Panc1 (cell line): ENCODE measurements around the gene EFL1.

Source experiments
- CTCF ChIP-seq: fragments of 450-650 bp; IDR thresholded peaks from 2 replicates; pipeline ENCODE4 v1.5.1; 2017; ENCODE audit warnings: mild to moderate bottlenecking
- POLR2AphosphoS5 ChIP-seq: IDR thresholded peaks from 2 replicates; pipeline ENCODE4 v1.6.1; 2012; ENCODE audit warnings: mild to moderate bottlenecking, low read depth, low read length, moderate library complexity
- SIN3A ChIP-seq: IDR thresholded peaks from 2 replicates; pipeline ENCODE4 v1.6.1; 2012; ENCODE audit warnings: low read depth, mild to moderate bottlenecking, low read length, moderate library complexity, borderline replicate concordance; ENCODE audit not compliant: insufficient read depth
- TCF7L2 ChIP-seq: IDR thresholded peaks from 2 replicates; pipeline ENCODE4 v1.6.1; 2011; ENCODE audit warnings: mild to moderate bottlenecking, low read depth, low read length, inconsistent platforms
- TF ChIP-seq, protein P1 (sequence below), 2 experiments: IDR thresholded peaks; 2 replicates each; pipeline ENCODE4 v1.6.1; 2011 to 2012; ENCODE audit warnings: low read depth in 2 of 2, control low read depth in 1 of 2, low read length in 1 of 2, mild to moderate bottlenecking in 1 of 2, moderate library complexity in 1 of 2; ENCODE audit not compliant: insufficient read depth in 1 of 2

DNA sequence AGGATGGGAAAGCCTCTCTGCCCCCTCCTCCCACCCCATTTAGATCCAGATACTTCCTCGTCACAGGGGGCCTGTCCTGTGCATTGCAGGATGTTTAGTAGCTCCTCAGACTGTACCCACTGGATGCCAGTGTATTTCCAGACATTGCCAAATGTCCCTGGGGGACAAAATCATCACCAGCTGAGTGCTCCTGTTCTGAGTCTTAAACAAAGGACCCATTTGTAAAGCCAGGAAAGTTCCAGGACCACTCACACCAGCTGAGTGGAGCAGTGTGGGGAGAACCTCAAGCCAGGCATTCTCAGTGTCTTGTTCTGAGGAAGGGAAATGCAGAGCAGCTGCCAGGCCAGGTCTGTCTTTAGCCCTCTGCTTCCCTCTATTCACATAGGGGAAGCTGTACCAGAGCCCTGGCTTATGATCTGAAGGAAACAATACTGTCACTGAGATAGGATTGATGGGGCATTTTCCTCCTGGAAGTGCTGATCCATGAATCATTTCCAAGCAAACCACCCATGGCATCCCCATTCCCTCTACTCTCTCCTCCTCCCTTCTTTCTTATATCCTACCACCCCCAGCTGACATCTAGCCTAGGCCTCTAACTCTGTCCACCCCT, 149.3 kb downstream of the EFL1 start:
- TF ChIP-seq POLR2AphosphoS5 (no peak), CTCF (no peak), TCF7L2 (no peak), SIN3A (no peak)
- TF ChIP-seq, protein P1, sequence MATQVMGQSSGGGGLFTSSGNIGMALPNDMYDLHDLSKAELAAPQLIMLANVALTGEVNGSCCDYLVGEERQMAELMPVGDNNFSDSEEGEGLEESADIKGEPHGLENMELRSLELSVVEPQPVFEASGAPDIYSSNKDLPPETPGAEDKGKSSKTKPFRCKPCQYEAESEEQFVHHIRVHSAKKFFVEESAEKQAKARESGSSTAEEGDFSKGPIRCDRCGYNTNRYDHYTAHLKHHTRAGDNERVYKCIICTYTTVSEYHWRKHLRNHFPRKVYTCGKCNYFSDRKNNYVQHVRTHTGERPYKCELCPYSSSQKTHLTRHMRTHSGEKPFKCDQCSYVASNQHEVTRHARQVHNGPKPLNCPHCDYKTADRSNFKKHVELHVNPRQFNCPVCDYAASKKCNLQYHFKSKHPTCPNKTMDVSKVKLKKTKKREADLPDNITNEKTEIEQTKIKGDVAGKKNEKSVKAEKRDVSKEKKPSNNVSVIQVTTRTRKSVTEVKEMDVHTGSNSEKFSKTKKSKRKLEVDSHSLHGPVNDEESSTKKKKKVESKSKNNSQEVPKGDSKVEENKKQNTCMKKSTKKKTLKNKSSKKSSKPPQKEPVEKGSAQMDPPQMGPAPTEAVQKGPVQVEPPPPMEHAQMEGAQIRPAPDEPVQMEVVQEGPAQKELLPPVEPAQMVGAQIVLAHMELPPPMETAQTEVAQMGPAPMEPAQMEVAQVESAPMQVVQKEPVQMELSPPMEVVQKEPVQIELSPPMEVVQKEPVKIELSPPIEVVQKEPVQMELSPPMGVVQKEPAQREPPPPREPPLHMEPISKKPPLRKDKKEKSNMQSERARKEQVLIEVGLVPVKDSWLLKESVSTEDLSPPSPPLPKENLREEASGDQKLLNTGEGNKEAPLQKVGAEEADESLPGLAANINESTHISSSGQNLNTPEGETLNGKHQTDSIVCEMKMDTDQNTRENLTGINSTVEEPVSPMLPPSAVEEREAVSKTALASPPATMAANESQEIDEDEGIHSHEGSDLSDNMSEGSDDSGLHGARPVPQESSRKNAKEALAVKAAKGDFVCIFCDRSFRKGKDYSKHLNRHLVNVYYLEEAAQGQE (IDR thresholded peaks at IDR 0.05; ENCODE audit: insufficient read depth in 1 of 2, low read depth in 2 of 2, low read length in 1 of 2) = no peak
